ENCODE data around the gene NFX1. TPM values are rescaled to one million over a fixed set of nuclear protein-coding genes. Genes with fewer than 3 reads are reported as not detected.
A peak's percentile ranks its signal among the peaks of the same experiment; 100 is the strongest.

The NFX1 gene
- total RNA-seq, 1 donor from 2014 or later = 31.4 TPM

DNA sequence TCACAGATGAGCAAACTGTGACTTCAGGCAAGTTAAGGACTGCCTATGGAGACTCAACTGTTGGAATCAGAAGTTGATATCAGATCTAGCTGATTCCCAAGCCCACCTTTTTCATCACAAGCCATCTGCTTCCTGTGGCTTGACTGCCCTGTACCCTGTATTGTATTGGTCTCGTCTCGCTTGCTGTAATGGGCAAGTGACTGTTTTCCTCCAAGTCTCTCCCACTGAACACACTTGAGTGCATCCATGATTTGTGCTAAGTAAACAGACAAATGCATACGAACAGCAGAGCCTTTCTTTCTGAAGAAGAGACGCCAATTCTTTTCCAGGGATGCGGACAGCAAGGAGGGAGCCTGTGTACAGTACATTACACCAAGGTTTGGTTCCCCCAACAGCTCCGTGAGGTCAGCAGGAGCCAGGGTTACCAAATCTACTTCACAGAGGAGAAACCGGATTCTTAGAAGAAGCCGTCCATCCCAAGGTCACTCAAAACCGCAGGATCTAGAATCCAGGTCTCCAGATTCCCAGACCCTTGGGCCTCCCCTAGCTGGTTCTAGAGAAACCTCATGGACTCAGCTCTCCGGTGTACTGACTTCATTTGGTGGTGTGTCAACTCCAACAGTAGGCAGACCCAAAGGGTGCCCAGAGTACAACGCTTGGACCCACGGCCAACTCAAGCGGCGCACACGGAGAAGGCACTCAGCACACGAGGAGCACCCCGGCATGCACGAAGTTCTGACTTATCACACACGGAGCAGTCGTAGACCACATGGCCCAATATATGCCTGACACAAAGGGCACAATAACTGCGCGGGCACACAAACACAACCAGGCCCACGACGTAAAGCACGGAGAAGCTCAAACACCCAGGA lies 26.9 kb upstream of the NFX1 start:
- Histone ChIP-seq H3K27ac (replicated peaks) (peak overlapping the region; percentile 96), H3K4me1 (peaks cover 58% of the 10 kb centered on the region), H3K4me3 (peak overlapping the region; percentile 79), H3K27me3 (ENCODE audit: low read depth) (no peaks in the 10 kb centered on the region), H3K9me3 (replicated peaks) (no peaks in the 10 kb centered on the region), H3K36me3 (peaks cover 64% of the 10 kb centered on the region)
- intact Hi-C loops (cut with micrococcal nuclease) = no loop called here
- DNase-seq = no peak
- TF ChIP-seq, protein P1, sequence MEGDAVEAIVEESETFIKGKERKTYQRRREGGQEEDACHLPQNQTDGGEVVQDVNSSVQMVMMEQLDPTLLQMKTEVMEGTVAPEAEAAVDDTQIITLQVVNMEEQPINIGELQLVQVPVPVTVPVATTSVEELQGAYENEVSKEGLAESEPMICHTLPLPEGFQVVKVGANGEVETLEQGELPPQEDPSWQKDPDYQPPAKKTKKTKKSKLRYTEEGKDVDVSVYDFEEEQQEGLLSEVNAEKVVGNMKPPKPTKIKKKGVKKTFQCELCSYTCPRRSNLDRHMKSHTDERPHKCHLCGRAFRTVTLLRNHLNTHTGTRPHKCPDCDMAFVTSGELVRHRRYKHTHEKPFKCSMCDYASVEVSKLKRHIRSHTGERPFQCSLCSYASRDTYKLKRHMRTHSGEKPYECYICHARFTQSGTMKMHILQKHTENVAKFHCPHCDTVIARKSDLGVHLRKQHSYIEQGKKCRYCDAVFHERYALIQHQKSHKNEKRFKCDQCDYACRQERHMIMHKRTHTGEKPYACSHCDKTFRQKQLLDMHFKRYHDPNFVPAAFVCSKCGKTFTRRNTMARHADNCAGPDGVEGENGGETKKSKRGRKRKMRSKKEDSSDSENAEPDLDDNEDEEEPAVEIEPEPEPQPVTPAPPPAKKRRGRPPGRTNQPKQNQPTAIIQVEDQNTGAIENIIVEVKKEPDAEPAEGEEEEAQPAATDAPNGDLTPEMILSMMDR (IDR thresholded peaks at IDR 0.05; ENCODE audit: borderline replicate concordance) = no peak

DNA sequence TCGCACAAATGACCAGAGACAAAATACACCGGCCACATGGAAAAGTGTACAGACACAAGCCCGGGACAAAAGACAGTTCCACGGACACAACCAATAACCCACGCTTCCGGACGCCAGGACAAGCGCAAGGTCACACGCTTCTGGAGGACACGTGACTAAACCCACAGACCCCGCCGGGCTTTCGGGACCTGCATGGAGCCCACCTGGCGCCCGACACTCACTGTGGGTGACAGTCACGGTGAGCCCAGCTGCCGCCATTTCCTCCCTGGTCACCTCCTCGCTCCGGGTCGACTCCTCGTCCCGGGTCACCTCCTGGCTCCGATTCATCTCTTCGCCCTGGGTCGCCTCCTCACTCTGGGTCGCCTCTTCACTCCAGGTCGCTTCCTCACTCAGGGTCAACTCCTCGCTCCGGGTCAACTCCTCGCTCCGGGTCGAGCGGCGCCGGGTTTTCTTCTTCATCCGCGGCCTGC lies 26.3 kb upstream of the NFX1 start:
- H3K4me3 ChIP-seq = peak overlapping the region; percentile 79
- H3K9me3 ChIP-seq (replicated peaks) = no peaks in the 10 kb centered on the region
- DNase-seq = peak; percentile 54
- intact Hi-C loops (cut with micrococcal nuclease) = no loop called here
- peak overlapping the region; percentile 96 for H3K27ac ChIP-seq (replicated peaks)
- peaks cover 53% of the 10 kb centered on the region for H3K4me1 ChIP-seq
- TF ChIP-seq, protein P1 (IDR thresholded peaks at IDR 0.05; ENCODE audit: borderline replicate concordance) = no peak
- peaks cover 64% of the 10 kb centered on the region for H3K36me3 ChIP-seq
- H3K27me3 ChIP-seq (ENCODE audit: low read depth) = no peaks in the 10 kb centered on the region

DNA sequence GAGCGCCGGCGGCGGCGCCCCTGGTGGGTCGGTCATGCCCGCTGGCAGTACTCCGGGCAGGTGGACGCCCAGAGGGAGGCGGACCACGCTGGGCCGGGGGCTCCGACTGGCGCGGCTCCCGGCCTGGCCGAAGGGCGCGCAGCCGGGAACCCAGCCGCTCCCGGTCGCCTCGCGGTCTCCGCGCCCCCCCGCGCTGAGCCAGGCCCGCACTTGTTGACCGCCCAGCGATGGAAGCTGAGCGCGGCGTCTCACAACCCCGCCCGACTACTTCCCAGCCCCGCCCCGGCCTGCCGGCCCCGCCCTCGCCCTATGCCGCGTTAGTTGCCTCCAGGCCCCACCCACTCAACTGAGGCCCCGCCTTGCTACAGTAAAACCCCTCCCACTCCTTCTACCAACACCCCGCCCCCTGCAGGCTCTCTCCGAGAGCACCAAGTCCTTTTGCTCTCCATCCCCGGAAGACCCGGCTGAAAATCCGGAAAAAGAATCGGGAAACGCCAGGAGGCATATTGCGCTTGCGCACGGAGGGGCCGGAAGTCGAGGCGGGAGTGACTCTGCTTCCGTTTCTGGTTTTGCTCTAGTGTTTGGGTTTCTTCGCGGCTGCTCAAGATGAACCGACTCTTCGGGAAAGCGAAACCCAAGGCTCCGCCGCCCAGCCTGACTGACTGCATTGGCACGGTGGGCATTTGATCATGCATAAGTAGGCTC lies 25.7 kb upstream of the NFX1 start, which contains the start of the genes BAG1 and CHMP5:
Gene BAG1, minus strand, starts transcription at position 236 of the 705 bp plus-strand sequence.
Gene CHMP5, plus strand, starts transcription at position 577 of the 705 bp plus-strand sequence. Its CDS starts 30 bp downstream, at position 607.
- Histone ChIP-seq H3K27me3 (ENCODE audit: low read depth) (no peaks in the 10 kb centered on the region), H3K9me3 (replicated peaks) (no peaks in the 10 kb centered on the region), H3K4me3 (peak within 1 kb of the TSS; percentile 79), H3K27ac (replicated peaks) (peak within 1 kb of the TSS; percentile 96), H3K36me3 (peaks cover 64% of the 10 kb centered on the region), H3K4me1 (peaks cover 53% of the 10 kb centered on the region)
- intact Hi-C loops (cut with micrococcal nuclease) = no loop called here
- DNase-seq = peak; percentile 100
- TF ChIP-seq, protein P1 (IDR thresholded peaks at IDR 0.05; ENCODE audit: borderline replicate concordance) = peak; percentile 53

DNA sequence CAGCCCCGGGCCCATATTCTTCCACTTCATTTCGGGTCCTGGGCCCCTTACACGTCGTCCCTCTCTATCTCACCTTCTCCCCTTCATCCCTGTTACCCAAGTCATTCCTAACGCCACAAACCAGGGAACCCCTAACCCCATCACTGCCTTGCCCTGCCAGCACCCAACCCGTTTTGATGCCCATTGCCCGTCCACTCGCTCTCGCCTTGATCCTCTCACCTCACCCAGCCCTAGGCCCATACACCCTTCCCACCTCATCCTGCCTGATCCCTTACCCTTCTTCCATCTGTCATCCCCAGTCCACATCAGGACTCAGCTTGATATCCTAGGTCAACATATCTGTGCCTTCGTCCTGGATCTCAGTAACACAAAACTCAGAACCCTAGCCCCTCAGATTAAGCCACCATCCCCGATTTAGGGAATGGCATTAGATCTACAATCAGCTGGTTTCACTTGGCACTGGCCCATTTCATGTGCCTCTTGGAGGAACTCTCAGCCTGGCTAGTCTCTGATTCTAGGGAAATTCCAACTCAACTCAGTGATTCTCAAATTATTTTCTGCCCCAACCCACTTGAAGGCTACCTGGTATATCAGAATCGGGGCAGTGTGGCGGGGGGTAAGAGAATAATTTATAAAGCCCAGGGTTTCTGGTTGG lies 25.0 kb upstream of the NFX1 start:
- Histone ChIP-seq H3K9me3 (replicated peaks) (no peaks in the 10 kb centered on the region), H3K36me3 (peaks cover 64% of the 10 kb centered on the region), H3K4me1 (peaks cover 51% of the 10 kb centered on the region), H3K27me3 (ENCODE audit: low read depth) (no peaks in the 10 kb centered on the region), H3K4me3 (peak overlapping the region; percentile 79), H3K27ac (replicated peaks) (peak overlapping the region; percentile 96)
- intact Hi-C loops (cut with micrococcal nuclease) = no loop called here
- TF ChIP-seq, protein P1 (IDR thresholded peaks at IDR 0.05; ENCODE audit: borderline replicate concordance) = no peak
- DNase-seq = no peak

DNA sequence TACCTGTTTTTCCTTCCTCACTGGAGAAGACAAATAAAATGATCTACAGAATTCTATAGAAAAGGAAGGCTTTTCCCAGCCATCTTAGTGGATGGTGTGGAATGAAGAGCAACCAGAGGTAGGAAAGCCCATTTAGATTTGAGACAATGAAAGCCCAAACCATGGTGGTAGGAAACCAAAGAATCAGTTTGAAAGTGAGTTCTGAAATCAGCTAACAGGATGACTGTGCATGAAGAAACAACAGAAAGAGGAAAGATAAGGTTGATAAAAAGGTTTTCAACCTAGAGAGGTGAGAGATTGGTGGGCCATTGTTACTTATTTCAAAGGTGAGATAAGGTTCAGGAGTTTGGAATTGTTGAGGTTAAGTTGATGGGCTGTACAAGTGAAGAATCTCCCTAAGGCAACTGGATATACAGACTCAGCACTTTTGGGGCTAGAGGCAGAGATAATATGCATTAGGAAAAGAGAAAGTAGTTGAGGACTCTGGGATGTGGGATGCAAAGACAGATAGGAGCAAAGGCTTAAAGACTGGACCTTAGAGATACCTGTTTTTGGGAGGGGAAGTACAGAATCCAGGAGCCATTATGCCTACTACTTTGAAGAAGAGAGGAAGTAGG lies 23.1 kb upstream of the NFX1 start:
- Histone ChIP-seq H3K36me3 (peaks cover 64% of the 10 kb centered on the region), H3K9me3 (replicated peaks) (no peaks in the 10 kb centered on the region), H3K4me1 (peaks cover 44% of the 10 kb centered on the region), H3K27ac (replicated peaks) (no peak overlapping the region), H3K4me3 (no peak overlapping the region), H3K27me3 (ENCODE audit: low read depth) (no peaks in the 10 kb centered on the region)
- no peak for DNase-seq
- TF ChIP-seq, protein P1 (IDR thresholded peaks at IDR 0.05; ENCODE audit: borderline replicate concordance) = no peak
- intact Hi-C loops (cut with micrococcal nuclease) = no loop called here
